ENCODE results near the gene PGRMC2.

PGRMC2 gene

DNA sequence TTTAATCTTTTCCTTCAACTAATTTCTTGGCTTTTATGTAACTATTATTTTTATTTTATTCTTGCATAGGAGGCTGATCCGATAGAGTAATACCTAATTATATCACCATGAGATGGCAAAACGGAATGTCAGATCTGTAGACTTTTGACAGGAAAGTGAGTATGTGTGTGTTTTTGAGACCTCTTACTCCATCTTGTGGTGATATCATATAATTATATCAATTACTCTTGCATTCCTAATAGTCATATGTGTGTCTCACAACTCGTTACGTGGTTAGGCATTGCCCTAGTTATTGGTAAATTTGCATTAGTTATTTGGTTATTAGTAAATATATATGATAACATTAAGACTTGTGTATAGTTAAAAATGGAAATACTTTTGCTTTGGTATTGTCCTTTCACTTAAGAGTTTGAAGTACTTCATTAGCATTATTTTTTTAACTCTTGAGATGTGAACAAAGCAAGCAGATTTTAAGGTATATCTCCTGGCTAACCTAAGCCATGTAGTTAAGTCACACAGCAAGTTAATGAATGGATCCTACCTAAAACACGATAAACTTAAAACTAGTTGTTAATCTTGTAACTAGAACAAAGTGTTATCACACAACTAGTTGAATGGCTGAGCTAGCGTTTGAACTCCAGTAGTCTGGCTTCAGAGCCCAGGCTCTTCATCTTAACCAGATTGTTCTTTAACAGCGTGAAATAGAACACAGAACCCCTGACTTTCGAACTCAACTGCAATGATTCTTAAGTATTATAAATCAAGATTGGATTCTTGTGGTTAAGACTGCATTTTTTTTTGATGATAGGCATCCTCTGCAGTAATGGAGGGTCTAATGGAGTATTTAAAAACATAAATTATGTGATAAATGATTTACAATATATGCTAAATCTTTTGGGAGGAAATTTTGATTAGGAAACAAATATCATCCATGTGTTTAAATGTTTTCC, 67.1 kb downstream of the PGRMC2 start:
- DNase-seq: peak in 1 of 51 donors; percentile 1

Measured in hypothalamus (tissue), 51 donors.